HG02759 (cell line): ENCODE measurements around the gene PTPRN2.

Experiments used
- ATAC-seq: cut with Tn5 transposase; IDR thresholded peaks from one replicate; pipeline ENCODE4 v1.9.1; 2021; ENCODE audit warnings: mild to moderate bottlenecking, moderate library complexity; ENCODE audit not compliant: unreplicated experiment

PTPRN2 gene

GRCh38 chr7:158447506-158448171 is 140.0 kb downstream of the PTPRN2 start:
- ATAC-seq = no peak

- ATAC-seq = no peak
These were observed 140.5 kb downstream of the PTPRN2 start for GRCh38 chr7:158447151-158447505.

- ATAC-seq = no peak
These were observed 140.9 kb downstream of the PTPRN2 start for GRCh38 chr7:158446706-158447105.

GRCh38 chr7:158446281-158446680 is 141.3 kb downstream of the PTPRN2 start:
- no peak for ATAC-seq

GRCh38 chr7:158445421-158446175 is 142.0 kb downstream of the PTPRN2 start:
- ATAC-seq = no peak

GRCh38 chr7:158444501-158445420 is 142.9 kb downstream of the PTPRN2 start:
- ATAC-seq = no peak

GRCh38 chr7:158443688-158444483 is 143.7 kb downstream of the PTPRN2 start:
- no peak for ATAC-seq

- no peak for ATAC-seq
These were observed 144.5 kb downstream of the PTPRN2 start for GRCh38 chr7:158443014-158443687.

- no peak for ATAC-seq
These were observed 145.4 kb downstream of the PTPRN2 start for GRCh38 chr7:158442260-158442659.

GRCh38 chr7:158439035-158439434 is 148.6 kb downstream of the PTPRN2 start:
- ATAC-seq = no peak

- no peak for ATAC-seq
These were observed 155.0 kb downstream of the PTPRN2 start for GRCh38 chr7:158432369-158433341.

GRCh38 chr7:158431941-158432347 is 155.7 kb downstream of the PTPRN2 start:
- no peak for ATAC-seq

GRCh38 chr7:158431055-158431940 is 156.3 kb downstream of the PTPRN2 start:
- no peak for ATAC-seq

GRCh38 chr7:158430308-158431034 is 157.2 kb downstream of the PTPRN2 start:
- ATAC-seq = no peak

- ATAC-seq = no peak
These were observed 158.5 kb downstream of the PTPRN2 start for GRCh38 chr7:158428837-158429753.

GRCh38 chr7:158428131-158428836 is 159.3 kb downstream of the PTPRN2 start:
- ATAC-seq = no peak
